GM19455 (cell line): ENCODE measurements around the gene MRLN.
"Not testable (repeated sequence)": the region's sequence is repeated elsewhere in the genome, so short reads cannot be mapped to it uniquely, and the experiment has no call there.

Source experiments
- ATAC-seq: cut with Tn5 transposase; IDR thresholded peaks from one replicate; pipeline ENCODE4 v1.9.1; 2021; ENCODE audit not compliant: unreplicated experiment

MRLN gene

DNA sequence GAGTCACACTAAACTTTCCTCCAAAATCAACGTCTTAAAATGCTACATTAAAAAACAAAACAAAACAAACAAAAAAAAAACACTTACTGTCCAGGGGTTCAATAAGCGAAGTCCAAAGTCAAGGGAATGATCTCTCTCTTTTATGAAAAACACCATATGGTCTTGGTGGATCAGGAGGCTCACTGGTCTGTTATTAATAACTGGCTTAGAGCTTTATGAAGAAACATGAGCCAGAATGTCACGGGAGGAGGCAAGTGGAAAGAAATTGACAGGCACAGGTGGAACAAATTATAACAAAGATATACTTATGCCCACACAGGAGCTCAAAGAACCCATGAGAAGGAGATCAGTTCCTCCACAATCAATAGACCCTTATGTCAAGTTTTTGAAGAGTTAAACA, at the start of gene MRLN:
Gene MRLN, minus strand, starts transcription at position 189 of the 400 bp plus-strand sequence.
- ATAC-seq = no peak

DNA sequence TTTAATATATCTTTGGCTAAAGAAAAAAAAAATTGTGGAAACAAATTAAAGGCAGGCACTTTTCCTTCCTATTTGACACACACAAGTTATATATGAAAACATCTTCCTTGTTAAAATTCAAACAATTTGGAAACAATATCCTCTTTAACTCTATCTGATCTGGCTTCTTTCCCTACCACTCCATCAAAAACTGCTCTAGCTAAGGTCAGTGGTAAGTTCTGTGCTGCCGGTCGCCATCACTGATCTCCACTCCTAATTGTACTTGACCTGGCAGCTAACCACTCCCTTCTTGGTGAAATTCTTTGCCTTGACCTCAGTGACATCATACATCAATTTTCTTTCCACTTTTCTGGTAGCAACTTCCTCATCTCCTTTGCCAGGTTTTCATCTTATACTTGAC, 47.9 kb upstream of the MRLN start:
- no peak for ATAC-seq

DNA sequence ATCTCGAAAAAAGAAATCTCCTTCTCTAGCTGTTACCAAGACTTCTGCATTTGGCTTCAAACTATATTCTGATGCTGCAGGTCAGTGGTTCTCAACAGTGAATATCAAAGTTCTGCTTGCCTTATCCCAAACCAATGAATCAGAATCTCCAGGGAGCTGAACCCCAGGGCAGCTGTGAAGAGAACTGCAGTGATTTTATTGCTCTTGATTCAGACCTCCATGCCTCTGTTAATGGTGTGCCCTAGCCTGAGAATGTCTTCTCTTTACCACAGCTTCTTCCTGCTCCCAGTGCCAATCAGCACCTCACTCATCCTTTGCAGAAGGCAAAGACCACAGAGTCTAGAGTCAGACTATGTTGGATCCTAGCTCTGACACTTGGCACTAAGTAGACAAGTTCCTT, 46.2 kb upstream of the MRLN start:
- ATAC-seq = no peak

DNA sequence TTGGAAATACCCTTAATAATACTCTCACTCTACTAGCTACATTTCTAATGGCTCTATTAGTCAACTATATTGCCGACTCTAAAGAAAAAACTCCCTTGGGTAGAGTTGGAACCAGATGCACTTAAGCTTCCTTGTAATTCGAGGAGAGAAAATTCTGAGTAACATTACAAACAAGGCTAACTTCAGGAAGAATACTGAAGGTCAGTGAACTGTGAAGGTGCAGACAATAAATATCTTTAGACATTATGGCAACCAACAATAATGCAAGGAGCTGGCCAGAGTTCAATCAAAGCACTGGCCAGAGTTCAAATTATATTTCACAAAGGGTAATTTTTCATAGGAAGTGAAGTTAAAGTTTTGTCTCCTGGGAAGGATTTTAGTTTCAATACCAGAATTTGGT, 40.7 kb upstream of the MRLN start:
- no peak for ATAC-seq

DNA sequence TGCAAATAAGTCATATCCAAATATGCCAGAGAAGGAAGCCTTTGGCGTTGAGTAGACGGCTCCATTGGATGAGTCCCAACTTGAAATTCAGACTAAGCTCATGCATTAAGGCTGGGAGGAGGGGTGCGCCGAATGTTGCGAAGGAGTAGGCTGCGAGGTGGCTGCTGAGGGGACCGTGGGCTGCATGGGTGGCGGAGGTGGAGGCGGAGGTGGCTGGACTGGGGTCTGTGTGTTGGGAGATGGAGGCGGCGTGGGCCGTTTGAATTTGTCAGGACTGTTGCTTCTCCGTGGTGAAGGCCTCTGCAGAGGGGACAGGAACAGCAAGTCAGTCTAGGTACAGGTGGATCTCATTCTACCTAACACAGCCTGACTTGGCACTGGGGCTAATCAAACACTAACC, 39.6 kb upstream of the MRLN start:
- ATAC-seq = no peak

DNA sequence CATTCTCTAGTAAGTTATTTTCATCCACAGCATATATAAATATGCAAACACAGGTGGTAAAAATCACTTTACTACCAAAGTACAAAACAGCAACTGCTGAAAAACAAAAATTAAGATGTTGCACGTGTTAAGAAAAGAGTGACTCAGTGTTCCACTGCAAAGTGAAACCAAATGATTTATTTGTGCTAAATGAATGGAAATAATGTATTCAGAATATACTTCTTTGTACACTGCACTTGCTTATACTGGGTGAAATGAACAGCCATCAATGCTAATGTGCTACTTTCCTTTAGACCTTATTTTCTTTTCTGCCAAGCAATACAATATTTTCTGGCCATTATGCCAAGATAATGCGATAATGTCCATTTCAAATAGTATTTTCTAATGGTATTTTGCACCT, 38.3 kb upstream of the MRLN start:
- ATAC-seq = no peak

DNA sequence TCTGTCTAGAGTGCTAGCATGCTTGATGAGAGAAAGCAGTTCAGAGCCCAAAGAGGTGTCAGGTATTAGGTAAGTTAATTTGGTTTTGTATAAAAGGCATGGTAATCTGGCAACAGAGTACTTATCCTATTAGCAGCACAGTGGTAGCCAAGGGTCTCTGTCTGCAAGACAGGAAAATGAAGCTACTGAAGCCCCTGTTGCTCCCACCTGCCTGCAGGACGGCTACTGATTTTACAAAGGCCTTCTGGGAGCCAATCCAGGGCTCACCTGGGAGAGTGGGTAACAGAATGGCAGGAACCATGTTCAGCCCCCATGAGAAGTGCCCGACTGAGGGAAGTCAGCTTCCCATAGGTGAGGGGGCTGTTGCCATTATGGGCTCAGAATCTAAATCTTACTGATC, 36.8 kb upstream of the MRLN start:
- ATAC-seq = not testable (repeated sequence)

DNA sequence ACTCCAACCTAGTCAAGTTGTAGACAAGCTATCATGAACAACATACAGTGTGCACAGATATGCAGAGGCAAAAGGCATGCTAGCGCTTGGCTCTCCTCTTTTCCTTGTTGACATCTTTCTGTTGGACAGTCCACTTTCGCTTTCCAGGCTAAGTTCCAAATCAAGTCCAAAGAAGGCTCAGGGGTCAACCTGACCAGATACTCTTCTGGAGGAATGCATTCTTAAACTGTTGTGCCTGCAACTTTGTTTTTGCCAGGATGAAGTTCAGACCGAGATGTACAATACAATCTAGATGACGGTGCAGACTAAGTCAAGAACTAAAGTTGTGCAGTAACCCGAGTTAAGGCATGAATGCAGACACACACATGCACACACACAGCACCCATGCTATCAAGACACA, 35.7 kb upstream of the MRLN start:
- not testable (repeated sequence) for ATAC-seq

DNA sequence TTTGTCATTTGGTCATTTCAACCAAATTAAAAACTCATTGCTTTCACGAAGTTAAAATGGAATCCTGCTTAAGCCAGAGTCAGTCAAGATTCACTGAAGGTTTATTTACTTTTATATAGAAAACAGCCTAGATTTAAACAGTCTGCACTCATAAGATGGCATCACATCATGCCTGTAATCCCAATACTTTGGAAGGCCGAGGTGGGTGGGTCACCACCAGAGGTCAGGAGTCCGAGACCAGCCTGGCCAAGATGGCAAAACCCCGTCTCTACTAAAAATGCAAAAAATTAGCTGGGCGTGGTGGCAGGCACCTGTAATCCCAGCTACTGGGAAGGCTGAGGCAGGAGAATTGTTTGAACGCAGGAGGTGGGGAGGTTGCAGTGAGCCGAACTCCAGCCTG, 33.8 kb upstream of the MRLN start:
- ATAC-seq = not testable (repeated sequence)

DNA sequence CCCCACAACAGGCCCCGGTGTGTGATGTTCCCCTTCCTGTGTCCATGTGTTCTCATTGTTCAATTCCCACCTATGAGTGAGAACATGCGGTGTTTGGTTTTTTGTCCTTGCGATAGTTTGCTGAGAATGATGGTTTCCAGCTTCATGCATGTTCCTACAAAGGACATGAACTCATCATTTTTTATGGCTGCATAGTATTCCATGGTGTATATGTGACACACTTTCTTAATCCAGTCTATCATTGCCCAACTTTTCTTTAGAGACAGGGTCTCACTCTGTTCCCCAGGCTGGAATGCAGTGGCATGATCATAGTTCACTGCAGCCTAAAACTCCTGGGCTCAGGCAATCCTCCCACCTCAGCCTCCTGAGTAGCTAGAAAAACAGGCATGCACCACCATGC, 32.2 kb upstream of the MRLN start:
- not testable (repeated sequence) for ATAC-seq

DNA sequence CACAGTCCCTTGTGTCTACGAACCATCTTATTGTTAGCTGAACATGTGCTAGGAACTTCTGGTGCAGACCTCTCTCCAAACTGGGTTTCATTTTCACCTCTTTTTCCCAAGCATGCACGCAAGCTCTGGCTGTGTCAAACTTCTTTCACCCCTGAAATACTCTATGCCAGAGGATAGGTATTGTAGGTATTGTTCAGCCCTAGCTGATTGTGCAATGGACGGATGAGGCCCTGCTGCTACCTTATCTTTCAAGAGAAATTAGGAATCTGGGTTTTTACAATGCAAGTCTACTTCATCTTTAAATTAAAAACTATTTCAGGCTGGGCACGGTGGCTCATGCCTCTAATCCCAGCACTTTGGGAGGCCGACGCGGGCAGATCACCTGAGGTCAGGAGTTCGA, 28.3 kb upstream of the MRLN start:
- no peak for ATAC-seq

DNA sequence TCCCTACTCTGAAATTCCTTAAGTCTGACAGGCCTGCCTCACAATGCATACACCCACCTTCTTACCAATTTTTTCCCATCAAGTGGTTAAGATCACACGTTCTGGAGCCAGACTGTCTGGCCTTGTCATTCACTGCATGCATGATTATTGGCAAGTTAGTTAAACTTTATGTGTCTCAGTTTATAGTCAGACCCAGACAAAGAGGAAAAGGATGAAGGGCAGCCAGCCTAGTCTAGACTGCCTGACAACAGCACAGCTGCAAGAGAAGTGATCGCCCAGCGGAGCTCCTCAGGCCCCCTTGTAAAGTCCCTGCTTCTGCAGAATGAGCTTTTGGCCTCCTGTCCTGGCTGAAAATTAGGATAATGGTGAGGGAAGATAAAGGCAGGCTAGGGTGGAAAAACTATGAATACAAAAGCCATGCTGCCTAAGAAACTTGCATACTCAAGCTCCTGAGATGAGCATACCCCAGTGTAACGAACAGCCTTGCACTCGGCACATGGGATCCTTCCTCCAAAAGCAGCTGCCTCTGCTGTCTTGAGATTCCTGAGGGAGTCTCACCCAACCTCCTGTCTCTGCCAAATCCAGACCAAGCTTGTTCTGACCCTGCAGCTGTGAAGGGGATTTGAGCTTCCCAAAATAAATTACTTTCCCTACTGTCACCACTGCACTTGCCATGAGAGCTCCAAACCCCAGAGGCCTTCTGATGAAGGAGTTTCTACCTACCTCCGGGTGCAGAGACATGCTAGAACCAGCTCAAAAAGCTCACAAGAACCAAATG, 26.7 kb upstream of the MRLN start:
- ATAC-seq = no peak

DNA sequence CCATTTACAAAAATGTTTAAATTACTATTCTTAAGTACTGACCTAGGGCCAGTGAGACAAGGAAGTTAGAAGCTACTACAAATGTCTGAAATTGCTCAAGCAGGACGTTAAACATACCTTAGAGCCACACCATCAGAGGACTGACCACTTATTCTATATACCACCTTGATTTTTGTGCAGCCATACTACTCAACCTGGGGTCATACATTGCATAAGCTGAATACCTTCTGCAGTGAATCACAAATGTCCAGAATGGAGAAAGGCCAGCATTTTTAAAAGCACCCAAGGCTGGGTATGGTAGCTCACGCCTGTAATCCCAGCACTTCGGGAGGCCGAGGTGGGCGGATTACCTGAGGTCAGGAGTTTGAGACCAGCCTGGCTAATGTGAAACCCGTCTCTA, 21.2 kb upstream of the MRLN start:
- no peak for ATAC-seq

DNA sequence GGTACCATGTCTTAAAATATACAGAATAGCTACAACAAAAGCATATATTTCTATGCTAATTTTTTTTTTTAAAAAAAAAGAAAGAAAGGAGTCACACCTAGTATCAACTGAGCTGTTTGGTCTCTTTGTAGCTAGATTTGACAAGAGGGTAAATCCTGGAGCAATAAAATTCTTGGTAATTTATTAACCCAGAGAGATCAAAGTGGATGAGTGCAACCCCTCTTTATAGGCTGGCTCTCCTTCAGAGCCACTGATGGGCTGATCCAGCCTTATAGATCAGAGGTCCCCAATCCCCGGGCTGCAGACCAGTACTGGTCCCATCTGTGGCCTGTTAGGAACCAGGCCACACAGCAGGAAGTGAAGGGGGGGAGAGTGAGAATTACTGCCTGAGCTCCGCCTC, 19.8 kb upstream of the MRLN start:
- no peak for ATAC-seq

DNA sequence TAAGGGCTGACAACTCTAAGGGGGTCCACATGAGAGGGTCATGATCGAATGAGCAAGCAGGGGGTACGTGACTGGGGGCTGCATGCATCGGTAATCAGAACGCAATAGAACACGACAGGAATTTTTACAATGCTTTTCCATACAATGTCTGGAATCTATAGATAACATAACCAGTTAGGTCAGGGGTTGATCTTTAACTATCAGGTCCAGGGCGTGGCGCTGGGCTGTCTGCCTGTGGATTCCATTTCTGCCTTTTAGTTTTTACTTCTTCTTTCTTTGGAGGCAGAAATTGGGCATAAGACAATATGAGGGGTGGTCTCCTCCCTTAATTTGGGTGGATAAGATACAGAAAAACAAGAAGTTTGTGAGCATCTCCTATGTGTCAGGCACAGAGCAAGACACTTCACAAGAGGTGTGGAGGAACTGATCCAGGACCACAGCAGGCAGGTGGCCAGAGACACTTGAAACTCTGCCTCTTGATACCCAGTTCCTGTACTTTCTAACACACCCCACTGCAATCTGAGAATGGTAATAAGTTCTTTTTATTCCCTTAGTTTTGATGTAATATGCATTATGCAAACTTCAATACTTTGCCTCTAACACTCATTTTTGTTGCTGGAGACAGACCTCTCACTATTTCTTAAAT, 18.0 kb upstream of the MRLN start:
- ATAC-seq = no peak

DNA sequence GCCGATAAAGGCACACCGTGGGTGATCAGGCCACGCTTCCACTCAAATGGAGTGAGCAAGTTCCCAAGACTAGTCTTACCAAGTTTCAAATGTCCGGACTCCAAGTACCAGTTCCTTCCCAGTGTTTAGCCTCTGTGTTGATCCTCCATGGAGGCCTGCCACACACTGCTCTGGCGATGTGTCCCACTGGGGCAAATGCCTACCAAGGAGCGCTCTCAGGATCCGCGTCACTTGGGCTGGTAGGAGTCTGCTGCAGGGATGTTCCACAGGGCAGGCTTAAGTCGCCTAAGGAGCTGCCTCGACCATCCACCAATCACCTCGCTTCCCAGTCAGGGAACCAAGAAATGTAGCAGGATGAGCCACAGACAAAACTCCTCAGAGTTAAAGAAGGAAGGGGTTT, 17.4 kb upstream of the MRLN start:
- ATAC-seq = no peak

DNA sequence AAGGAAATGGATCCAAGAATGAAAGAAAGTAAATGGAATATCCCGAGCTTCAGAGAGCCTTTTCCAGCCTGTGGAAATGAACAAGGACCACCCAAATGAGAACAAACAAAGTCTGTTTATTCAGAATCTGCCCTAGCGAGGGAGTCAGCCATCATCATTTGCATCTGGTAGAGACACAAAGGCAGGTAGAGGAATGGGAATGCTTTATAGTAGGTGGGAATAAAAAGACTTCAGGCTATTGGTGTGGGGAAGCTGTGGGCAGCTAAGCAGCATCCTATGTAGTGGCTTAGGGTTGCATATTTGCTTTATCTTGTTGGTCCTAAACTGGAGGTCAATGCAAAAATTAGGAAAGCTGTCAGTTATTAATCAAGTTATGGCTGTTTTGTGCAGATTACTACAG, 9.2 kb upstream of the MRLN start:
- ATAC-seq = no peak

DNA sequence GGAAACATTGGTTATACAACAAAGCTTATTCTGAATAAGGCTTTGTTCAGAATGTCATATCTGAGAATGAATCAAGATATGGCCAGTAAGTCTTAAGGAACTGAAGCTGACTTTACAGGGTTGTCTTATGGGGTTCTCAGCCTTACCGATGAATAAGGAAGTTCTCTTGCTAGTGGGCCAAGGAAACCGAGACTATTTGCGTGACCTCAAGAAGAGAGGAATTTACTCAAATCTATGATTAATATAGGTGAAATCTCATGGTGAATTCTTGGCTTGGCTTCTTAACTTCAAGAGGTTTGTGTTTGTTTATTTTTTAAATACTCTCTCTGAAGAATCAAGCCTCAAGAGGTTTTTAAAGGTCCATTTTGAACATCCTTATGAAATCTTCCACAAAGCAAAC, 4.7 kb upstream of the MRLN start:
- ATAC-seq = no peak

DNA sequence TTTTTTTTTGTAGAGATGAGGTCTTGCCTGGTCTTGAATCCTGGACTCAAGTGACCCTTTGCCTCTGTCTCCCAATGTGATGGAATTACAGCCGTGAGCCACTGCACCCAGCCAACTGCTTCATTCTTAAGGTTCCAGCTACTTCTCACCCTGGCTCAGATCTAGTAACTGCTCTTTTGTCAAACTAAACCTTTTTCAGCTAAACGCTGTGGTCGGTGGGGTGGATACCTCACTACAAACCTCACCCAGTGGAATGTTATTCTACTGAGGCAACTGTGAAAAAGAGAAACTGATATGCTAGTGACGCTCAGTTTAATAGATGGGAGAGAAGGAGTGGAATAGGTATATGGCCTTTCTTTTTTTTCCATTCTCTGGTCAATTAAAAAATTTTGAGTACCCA, 1.7 kb upstream of the MRLN start:
- no peak for ATAC-seq

DNA sequence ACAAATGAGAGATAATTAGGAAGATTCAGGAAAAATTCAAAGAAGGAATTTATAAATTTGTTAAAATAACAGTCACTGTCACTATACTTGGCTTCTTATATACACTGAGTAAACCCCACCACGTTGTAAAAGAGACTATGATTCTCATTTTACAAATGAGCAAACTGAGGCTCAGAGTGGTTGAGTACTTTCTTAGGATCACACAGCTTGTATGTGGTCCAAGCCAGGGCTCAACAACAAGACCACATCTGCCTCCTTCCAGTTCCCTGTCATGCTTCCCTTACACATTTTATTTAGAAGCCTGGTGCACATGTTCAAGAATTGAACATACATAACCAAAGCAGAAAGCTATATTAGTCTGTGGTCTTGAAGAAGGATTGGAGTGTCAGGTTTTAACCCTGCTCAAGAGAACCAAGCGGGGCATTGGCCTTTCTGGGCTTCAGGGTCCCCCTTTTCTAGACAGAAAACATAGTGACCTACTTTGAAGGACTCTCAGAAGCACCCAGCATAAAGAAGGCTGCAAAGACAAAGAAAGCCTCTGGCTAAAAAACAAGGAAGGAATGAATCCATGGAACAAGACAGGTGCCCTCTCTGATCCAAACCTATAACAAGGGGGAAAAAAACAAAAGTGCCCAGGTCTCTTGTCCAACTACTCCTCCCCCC, 846 bp downstream of the MRLN start:
- ATAC-seq = no peak

DNA sequence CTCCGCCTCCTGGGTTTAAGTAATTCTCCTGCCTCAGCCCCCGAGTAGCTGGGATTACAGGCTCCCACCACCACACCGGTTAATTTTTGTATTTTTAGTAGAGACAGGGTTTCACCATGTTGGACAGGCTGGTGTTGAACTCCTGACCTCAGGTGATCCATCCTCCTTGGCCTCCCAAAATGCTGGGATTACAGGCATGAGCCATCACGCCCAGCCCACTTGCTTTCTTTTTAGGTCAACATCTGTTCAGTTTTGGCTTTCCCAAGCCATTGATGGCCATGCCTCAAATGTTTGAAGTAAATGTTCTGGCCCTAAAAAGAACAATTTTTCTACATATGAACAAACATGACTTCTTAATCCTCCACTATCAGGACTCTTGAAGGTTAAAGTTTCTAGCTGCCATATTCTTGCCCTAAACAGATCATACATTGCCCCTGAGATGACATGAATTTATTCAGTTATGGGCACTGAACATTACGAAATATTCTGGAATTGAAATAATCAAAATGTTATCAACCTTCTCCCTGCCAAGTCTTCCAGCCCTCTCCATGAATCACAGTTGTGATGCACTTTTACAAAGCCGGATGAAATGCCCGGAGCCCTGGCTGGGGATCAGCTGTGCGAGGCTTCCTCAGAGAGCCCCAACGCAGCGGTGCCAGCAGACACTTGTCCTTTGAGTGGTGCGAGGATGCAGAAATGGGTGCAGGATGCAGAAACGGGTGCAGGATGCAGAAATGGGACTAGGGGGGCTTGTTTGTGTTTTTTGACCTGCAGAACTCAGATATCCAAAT, 2.9 kb downstream of the MRLN start:
- no peak for ATAC-seq

DNA sequence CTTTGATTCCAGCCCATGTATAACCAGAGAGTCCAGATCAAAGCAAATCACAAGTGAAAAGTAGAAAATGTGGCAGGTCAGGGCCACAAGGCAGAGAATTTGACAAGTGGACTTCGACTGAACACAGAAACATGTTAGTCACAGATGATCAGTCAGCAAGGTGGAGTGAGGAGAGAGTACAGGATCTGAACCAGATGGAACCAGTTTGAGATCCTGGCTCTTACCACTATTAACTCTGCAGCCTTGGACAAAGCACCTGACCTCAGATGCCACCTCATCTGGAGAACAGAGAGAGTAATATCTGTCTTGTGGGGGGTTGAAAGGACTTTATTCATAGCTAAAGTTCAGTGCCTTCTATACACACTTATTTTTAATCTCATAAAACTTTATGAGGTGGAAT, 4.4 kb downstream of the MRLN start:
- no peak for ATAC-seq
